ENCODE measurements around the gene TCF7L1. TPM values are rescaled to one million over a fixed set of nuclear protein-coding genes. Genes with fewer than 3 reads are reported as not detected.
A peak's percentile ranks its signal among the peaks of the same experiment; 100 is the strongest.

The TCF7L1 gene
- total RNA-seq, 3 donors from 2014 or later = 1.3 to 22.9 (median 3.0) TPM

- intact Hi-C loops (cut with DNase I, micrococcal nuclease) = no loop called here
- Histone ChIP-seq H3K36me3 (ENCODE audit: low read depth) (no peaks in the 10 kb centered on the region), H3K4me3 (no peak overlapping the region), H3K9me3 (no peaks in the 10 kb centered on the region), H3K4me1 (ENCODE audit: low read depth) (peaks cover 7% of the 10 kb centered on the region)
- DNase-seq (peak in 1 of 3 donors; percentile 68), ATAC-seq (peak; percentile 49)
- TF ChIP-seq, protein P1, sequence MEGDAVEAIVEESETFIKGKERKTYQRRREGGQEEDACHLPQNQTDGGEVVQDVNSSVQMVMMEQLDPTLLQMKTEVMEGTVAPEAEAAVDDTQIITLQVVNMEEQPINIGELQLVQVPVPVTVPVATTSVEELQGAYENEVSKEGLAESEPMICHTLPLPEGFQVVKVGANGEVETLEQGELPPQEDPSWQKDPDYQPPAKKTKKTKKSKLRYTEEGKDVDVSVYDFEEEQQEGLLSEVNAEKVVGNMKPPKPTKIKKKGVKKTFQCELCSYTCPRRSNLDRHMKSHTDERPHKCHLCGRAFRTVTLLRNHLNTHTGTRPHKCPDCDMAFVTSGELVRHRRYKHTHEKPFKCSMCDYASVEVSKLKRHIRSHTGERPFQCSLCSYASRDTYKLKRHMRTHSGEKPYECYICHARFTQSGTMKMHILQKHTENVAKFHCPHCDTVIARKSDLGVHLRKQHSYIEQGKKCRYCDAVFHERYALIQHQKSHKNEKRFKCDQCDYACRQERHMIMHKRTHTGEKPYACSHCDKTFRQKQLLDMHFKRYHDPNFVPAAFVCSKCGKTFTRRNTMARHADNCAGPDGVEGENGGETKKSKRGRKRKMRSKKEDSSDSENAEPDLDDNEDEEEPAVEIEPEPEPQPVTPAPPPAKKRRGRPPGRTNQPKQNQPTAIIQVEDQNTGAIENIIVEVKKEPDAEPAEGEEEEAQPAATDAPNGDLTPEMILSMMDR (IDR thresholded peaks at IDR 0.05) = no peak
Observed at GRCh38 chr2:85272357-85272756, 139.2 kb downstream of the TCF7L1 start.

DNA sequence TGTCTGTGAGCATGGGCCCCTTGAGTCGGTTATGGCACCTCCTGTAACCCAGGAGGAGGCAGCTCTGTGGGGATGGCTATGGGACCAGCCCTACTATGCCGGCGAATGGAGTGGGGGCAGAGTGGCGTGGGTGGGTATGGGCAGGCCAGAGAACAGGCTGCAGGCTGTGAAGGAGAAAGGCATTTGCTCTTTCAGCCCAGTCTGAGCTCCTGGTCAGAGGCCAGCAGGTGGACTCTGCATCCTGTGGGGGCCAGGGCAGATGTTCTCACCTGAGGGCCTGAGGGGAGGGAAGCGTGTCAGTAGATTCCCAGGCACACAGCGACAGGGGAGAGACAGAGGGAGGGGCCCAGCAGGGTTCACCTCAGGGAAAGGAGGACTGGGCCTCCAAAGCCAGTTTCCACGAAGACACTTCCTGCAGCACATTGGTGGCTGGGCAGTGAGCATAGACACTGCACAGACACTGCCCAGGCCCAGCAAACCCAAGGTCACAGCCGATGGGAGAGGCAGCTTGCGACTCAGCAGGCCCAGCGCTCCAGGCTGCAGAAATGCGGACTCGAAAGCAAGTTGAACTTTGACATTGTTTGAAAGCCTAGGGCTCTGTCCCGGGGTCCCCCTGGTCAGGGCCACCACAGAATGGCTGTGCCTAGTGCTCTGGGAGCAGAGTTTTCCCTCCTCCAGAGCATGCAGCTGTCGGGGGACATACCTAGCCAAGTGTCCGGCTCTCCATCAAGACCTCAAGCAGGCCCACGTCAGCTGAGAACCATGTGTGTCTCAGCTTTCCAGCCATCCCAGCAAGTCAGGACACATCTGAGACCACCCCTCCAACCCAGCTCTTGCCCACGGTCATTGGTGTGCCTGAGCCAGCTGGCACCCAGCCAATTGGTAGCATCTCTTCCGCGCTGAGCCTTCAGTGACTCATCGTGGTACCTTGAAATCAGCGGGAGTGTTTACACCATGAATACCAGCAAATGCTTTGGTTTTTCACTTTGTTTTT is 140.8 kb downstream of the TCF7L1 start:
- peaks cover 12% of the 10 kb centered on the region for H3K4me1 ChIP-seq (ENCODE audit: low read depth)
- ATAC-seq (peak; percentile 16), DNase-seq (no peak)
- H3K4me3 ChIP-seq = no peak overlapping the region
- intact Hi-C loops (cut with DNase I, micrococcal nuclease) = no loop called here
- TF ChIP-seq, protein P1 (IDR thresholded peaks at IDR 0.05) = no peak
- no peaks in the 10 kb centered on the region for H3K9me3 ChIP-seq
- H3K36me3 ChIP-seq (ENCODE audit: low read depth) = no peaks in the 10 kb centered on the region

GRCh38 chr2:85275984-85276540 is 142.9 kb downstream of the TCF7L1 start:
- TF ChIP-seq, protein P1 (IDR thresholded peaks at IDR 0.05) = no peak
- peaks cover 9% of the 10 kb centered on the region for H3K4me1 ChIP-seq (ENCODE audit: low read depth)
- no peak overlapping the region for H3K4me3 ChIP-seq
- no peaks in the 10 kb centered on the region for H3K36me3 ChIP-seq (ENCODE audit: low read depth)
- ATAC-seq (no peak), DNase-seq (no peak)
- intact Hi-C loops (cut with DNase I, micrococcal nuclease) = no loop called here
- no peaks in the 10 kb centered on the region for H3K9me3 ChIP-seq

- no peak for DNase-seq
- intact Hi-C loops (cut with DNase I, micrococcal nuclease) = no loop called here
- peaks cover 9% of the 10 kb centered on the region for H3K4me1 ChIP-seq (ENCODE audit: low read depth)
- H3K4me3 ChIP-seq = no peak overlapping the region
- TF ChIP-seq, protein P1 (IDR thresholded peaks at IDR 0.05) = no peak
- no peaks in the 10 kb centered on the region for H3K36me3 ChIP-seq (ENCODE audit: low read depth)
- no peak for ATAC-seq
- no peaks in the 10 kb centered on the region for H3K9me3 ChIP-seq
Observed at GRCh38 chr2:85276571-85277118, 143.5 kb downstream of the TCF7L1 start.

DNA sequence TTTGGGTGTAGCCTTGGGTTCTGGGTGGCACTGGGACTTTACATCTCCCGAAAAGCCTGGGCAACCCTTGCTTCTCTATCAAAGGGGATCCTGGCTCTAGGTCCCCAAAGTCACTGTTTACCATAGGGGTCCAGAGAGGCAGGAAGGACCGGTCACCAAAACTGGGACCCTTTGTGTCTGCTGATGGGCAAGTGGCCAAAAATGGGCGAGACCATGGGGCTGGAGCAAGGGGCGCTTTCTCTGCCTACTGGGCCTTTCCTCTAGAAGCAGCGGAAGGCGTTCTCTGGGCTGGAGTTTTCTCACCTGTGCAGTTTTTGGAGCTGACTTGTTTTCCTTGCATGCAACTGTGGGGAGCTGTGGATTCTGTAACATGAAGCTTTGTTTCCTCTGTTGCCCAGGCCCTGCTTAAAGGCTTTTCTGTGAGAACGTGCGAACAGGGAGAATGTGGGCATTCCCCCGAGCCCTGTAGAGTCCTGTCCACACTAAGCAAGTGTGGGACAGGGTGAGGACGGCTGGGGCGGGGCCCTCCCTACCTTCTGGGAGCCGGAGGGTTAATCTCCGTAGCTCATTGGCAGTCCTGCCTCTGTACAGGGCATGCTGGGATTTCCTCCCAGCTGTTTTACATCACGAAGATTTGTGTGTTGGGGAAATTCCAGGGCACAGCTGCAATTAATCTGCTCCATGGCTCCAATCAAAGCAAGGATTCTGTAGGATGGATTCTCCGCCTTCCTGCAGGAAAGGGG is 144.4 kb downstream of the TCF7L1 start:
- H3K9me3 ChIP-seq = no peaks in the 10 kb centered on the region
- peaks cover 5% of the 10 kb centered on the region for H3K4me1 ChIP-seq (ENCODE audit: low read depth)
- no peak overlapping the region for H3K4me3 ChIP-seq
- peak; percentile 48 for ATAC-seq
- no peaks in the 10 kb centered on the region for H3K36me3 ChIP-seq (ENCODE audit: low read depth)
- peak in 1 of 3 donors; percentile 34 for DNase-seq
- intact Hi-C loops (cut with DNase I, micrococcal nuclease) = no loop called here
- TF ChIP-seq, protein P1 (IDR thresholded peaks at IDR 0.05) = no peak
